PC-9 (cell line): ENCODE results near the gene AUTS2. TPM values are rescaled to one million over a fixed set of nuclear protein-coding genes. Genes with fewer than 3 reads are reported as not detected.

Experiments
- BruUV-seq: library from RNA; stranded (reverse); fragments of 400-500 nt; replicated peaks from 2 replicates; lab custom pipeline; 2021; lab: Mats Ljungman, UMichigan
- CTCF ChIA-PET: fragments of 300-600 bp; sonication (Branson Sonifier 250); formaldehyde crosslinking; loops from one replicate; lab custom pipeline; 2022; ENCODE audit warnings: antibody characterized with exemption; lab: Charles Lee
- POLR2A ChIA-PET: fragments of 300-600 bp; sonication (Branson Sonifier 250); formaldehyde crosslinking; loops from one replicate; lab custom pipeline; 2022; ENCODE audit warnings: antibody characterized with exemption; ENCODE audit not compliant: unreplicated experiment; lab: Charles Lee
- DNase-seq, 2 experiments: peaks; one replicate each; pipeline versions ENCODE4 v3.0.0 to v3.0.0-alpha.2; 2015 to 2022; ENCODE audit warnings: mixed read lengths in 1 of 2
- H2AFZ ChIP-seq: fragments of 200-600 bp; sonication (generic); 2 replicates; pipeline ENCODE4 v1.8.1; 2017; ENCODE audit warnings: antibody characterized with exemption
- H3F3A ChIP-seq: fragments of 200-600 bp; sonication (generic); 2 replicates; pipeline ENCODE4 v1.8.1; 2017; ENCODE audit warnings: antibody characterized with exemption, mild to moderate bottlenecking, low read depth; ENCODE audit not compliant: insufficient read depth
- H3K27ac ChIP-seq: fragments of 200-600 bp; sonication (generic); 2 replicates; pipeline ENCODE4 v1.6.1; 2016; ENCODE audit warnings: mixed run types
- H3K27me3 ChIP-seq: fragments of 200-600 bp; sonication (generic); 2 replicates; pipeline ENCODE4 v1.6.1; 2016; ENCODE audit warnings: low read depth, mixed run types; ENCODE audit not compliant: insufficient read depth
- H3K36me3 ChIP-seq: fragments of 200-600 bp; sonication (generic); 2 replicates; pipeline ENCODE4 v1.6.1; 2016; ENCODE audit warnings: low read depth, mixed run types
- H3K4me1 ChIP-seq: fragments of 200-600 bp; sonication (generic); replicated peaks from 2 replicates; pipeline ENCODE4 v1.6.1; 2016; ENCODE audit warnings: mixed run types; ENCODE audit not compliant: insufficient read depth
- H3K4me2 ChIP-seq: fragments of 200-600 bp; sonication (generic); 2 replicates; pipeline ENCODE4 v1.6.1; 2017; ENCODE audit warnings: mixed run types
- H3K4me3 ChIP-seq: fragments of 200-600 bp; sonication (generic); 2 replicates; pipeline ENCODE4 v1.6.1; 2016; ENCODE audit warnings: mixed run types
- H3K79me2 ChIP-seq: fragments of 200-600 bp; sonication (generic); 2 replicates; pipeline ENCODE4 v1.6.1; 2017; ENCODE audit warnings: low read depth, mixed run types
- H3K9me2 ChIP-seq: fragments of 200-600 bp; sonication (generic); 2 replicates; pipeline ENCODE4 v1.8.1; 2017; ENCODE audit warnings: mild to moderate bottlenecking; ENCODE audit not compliant: insufficient read depth
- H3K9me3 ChIP-seq: fragments of 200-600 bp; sonication (generic); 2 replicates; pipeline ENCODE4 v1.8.1; 2016; ENCODE audit warnings: low read depth; ENCODE audit not compliant: insufficient read depth
- H4K20me1 ChIP-seq: fragments of 200-600 bp; sonication (generic); 2 replicates; pipeline ENCODE4 v1.8.1; 2017; ENCODE audit not compliant: insufficient read depth
- EZH2 ChIP-seq: fragments of 200-600 bp; sonication (generic); IDR thresholded peaks from 2 replicates; pipeline ENCODE4 v1.8.0; 2017; ENCODE audit warnings: antibody characterized with exemption, low read depth
- intact Hi-C: fragments of 100-400 bp; cut with micrococcal nuclease; formaldehyde crosslinking; loops from one replicate; pipeline ENCODE4 v1.10.0; 2022; ENCODE audit not compliant: unreplicated experiment
- total RNA-seq: library from RNA; stranded (reverse); gene quantifications from 2 replicates; pipeline ENCODE4 v1.2.3, GENCODE V29; 2021
- TF ChIP-seq, protein P1 (sequence below): fragments of 200-600 bp; sonication (generic); conservative IDR thresholded peaks from 2 replicates; pipeline ENCODE4 v1.6.1; 2017; ENCODE audit warnings: mixed run types, antibody characterized with exemption, mild to moderate bottlenecking, moderate library complexity

The AUTS2 gene
- total RNA-seq, 1 experiment from 2014 or later = not detected

DNA sequence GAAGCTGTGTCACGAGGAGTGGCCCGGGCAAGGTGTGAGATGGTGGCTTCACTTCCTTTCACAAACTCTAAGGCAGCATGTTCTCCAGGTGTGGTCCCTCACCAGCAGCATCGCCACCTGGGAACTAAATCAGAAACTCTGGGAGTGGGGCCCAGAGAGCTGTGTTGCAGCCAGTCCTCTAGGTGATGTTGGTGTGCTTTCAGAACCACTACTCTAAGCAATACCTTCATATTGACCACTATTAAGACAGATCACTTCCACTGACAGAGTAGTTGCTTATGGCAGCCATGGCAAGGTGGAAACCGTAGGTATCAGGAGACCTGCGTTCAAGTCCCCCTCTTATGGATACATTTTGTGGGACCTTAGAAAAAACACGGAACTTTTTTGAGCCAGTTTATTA lies 1037.9 kb downstream of the AUTS2 start:
- H3K9me2 ChIP-seq = no peaks in the 10 kb centered on the region
- H3K9me3 ChIP-seq = no peaks in the 10 kb centered on the region
- no peak overlapping the region for H3K4me2 ChIP-seq
- H2AFZ ChIP-seq = no peak overlapping the region
- no peaks in the 10 kb centered on the region for H4K20me1 ChIP-seq
- no peaks in the 10 kb centered on the region for H3F3A ChIP-seq
- no peaks in the 10 kb centered on the region for H3K36me3 ChIP-seq
- DNase-seq = no peak
- no peaks in the 10 kb centered on the region for H3K79me2 ChIP-seq
- no peak for TF ChIP-seq EZH2
- TF ChIP-seq, protein P1, sequence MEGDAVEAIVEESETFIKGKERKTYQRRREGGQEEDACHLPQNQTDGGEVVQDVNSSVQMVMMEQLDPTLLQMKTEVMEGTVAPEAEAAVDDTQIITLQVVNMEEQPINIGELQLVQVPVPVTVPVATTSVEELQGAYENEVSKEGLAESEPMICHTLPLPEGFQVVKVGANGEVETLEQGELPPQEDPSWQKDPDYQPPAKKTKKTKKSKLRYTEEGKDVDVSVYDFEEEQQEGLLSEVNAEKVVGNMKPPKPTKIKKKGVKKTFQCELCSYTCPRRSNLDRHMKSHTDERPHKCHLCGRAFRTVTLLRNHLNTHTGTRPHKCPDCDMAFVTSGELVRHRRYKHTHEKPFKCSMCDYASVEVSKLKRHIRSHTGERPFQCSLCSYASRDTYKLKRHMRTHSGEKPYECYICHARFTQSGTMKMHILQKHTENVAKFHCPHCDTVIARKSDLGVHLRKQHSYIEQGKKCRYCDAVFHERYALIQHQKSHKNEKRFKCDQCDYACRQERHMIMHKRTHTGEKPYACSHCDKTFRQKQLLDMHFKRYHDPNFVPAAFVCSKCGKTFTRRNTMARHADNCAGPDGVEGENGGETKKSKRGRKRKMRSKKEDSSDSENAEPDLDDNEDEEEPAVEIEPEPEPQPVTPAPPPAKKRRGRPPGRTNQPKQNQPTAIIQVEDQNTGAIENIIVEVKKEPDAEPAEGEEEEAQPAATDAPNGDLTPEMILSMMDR = no peak
- CTCF ChIA-PET = no interaction called here
- no peak overlapping the region for H3K4me3 ChIP-seq
- intact Hi-C loops = no loop called here
- POLR2A ChIA-PET = no interaction called here
- no peaks in the 10 kb centered on the region for H3K4me1 ChIP-seq
- peaks cover 59% of the 10 kb centered on the region for H3K27me3 ChIP-seq
- no TSS peak for BruUV-seq
- no peak overlapping the region for H3K27ac ChIP-seq

DNA sequence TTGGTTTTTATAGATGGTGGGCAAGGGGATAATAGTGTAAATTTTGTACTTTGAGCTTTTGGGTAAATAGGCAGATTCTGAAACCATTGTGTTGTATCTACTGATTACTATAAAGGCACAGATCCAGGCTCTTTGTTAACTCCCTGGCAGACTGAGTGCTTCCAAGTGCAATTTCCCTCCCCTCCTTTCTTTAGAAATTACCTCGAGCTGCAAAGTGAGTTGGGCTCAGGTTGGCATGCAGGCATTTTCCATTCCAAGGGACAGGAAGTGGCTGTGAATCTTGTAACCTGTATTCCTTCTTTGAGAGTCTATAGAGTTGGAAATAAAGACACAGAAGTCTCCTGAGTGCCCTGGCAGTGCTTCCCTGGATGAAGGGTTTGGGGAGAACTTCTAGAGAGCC lies 1039.5 kb downstream of the AUTS2 start:
- H3K27me3 ChIP-seq = peaks cover 48% of the 10 kb centered on the region
- intact Hi-C loops = no loop called here
- ChIA-PET POLR2A (no interaction called here), CTCF (no interaction called here)
- H3K36me3 ChIP-seq = no peaks in the 10 kb centered on the region
- no peaks in the 10 kb centered on the region for H3F3A ChIP-seq
- H3K79me2 ChIP-seq = no peaks in the 10 kb centered on the region
- H3K27ac ChIP-seq = no peak overlapping the region
- no peaks in the 10 kb centered on the region for H4K20me1 ChIP-seq
- BruUV-seq = no TSS peak
- no peak for DNase-seq
- no peaks in the 10 kb centered on the region for H3K9me3 ChIP-seq
- TF ChIP-seq EZH2 = no peak
- TF ChIP-seq, protein P1 = no peak
- H3K4me1 ChIP-seq = no peaks in the 10 kb centered on the region
- H3K9me2 ChIP-seq = no peaks in the 10 kb centered on the region
- H2AFZ ChIP-seq = no peak overlapping the region
- H3K4me2 ChIP-seq = no peak overlapping the region
- no peak overlapping the region for H3K4me3 ChIP-seq

DNA sequence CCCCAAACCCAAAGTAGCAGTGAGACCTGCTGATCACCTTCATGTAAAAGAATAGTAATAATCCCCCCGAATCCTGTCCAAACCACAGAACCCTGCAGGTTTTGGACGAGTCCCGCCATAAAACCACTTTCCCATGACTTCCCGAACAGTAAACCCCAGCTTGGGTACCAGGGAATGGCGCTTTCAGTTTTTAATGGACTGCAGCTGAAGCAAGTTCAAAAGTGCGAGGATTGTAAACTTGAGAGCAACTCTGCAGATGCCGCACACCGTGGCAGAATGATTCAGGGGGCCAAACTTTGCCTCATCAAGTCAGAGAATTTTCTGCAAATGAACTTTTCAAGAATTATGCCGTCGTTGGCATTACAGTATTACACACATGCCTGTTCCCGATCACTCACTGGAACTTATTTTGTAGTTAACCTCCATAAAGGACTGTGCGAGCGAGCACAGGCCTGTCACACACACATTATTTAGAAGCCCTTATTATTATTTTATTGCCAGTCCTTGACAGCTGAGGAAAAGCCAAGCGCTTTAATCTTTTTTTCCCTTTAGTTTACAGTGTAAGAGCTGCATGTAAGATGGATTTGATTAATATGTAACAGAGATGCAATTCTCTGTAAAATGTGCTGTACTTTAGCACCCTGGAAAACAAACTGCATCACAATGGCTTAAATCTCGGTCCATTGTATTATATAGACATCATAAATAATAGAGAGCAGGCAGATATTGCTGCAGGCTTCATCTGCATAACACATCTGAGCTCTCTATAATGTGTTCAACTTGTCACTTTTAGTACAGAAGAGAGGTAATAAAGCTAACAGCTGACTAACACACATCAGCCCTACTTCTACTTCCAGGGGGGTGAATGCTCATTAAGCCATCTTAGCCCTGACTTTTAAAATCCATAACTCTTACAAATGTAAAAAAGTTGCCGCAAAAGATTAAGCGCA lies 1040.2 kb downstream of the AUTS2 start:
- TF ChIP-seq EZH2 = no peak
- TF ChIP-seq, protein P1 = no peak
- no peaks in the 10 kb centered on the region for H3K4me1 ChIP-seq
- intact Hi-C loops = no loop called here
- no TSS peak for BruUV-seq
- H3K27me3 ChIP-seq = peaks cover 50% of the 10 kb centered on the region
- H3K4me2 ChIP-seq = no peak overlapping the region
- H3K79me2 ChIP-seq = no peaks in the 10 kb centered on the region
- DNase-seq = no peak
- H2AFZ ChIP-seq = no peak overlapping the region
- no peaks in the 10 kb centered on the region for H3F3A ChIP-seq
- no peak overlapping the region for H3K4me3 ChIP-seq
- no peaks in the 10 kb centered on the region for H4K20me1 ChIP-seq
- H3K36me3 ChIP-seq = no peaks in the 10 kb centered on the region
- H3K27ac ChIP-seq = no peak overlapping the region
- POLR2A ChIA-PET = no interaction called here
- H3K9me2 ChIP-seq = no peaks in the 10 kb centered on the region
- CTCF ChIA-PET = no interaction called here
- H3K9me3 ChIP-seq = no peaks in the 10 kb centered on the region
